IMR-90 (cell line): Measurements from ENCODE around the gene CYB561D2. TPM values are rescaled to one million over a fixed set of nuclear protein-coding genes. Genes with fewer than 3 reads are reported as not detected.

ENCODE experiments used
- ATAC-seq: fragments of 200-7000 bp; cut with Tn5 transposase; 2 replicates; pipeline ENCODE4 v1.9.1; 2020; ENCODE audit warnings: low read depth, mild to moderate bottlenecking, moderate library complexity
- BruUV-seq: library from RNA; stranded (reverse); fragments of 400-500 nt; replicated peaks from 2 replicates; lab custom pipeline; 2021; lab: Mats Ljungman, UMichigan
- CTCF ChIA-PET: fragments of 300-600 bp; formaldehyde crosslinking; extraction: SDS; loops from one replicate; lab custom pipeline; 2021; ENCODE audit warnings: antibody characterized with exemption; lab: Yijun Ruan, JAX
- POLR2A ChIA-PET: fragments of 300-600 bp; sonication (Branson Sonifier 250); formaldehyde crosslinking; loops from one replicate; lab custom pipeline; 2022; ENCODE audit warnings: antibody characterized with exemption; ENCODE audit not compliant: unreplicated experiment; lab: Charles Lee
- DNase-seq: peaks from one replicate; pipeline ENCODE4 v3.0.0; 2013
- H2AFZ ChIP-seq: replicated peaks from 2 replicates; pipeline ENCODE3; 2013; ENCODE audit warnings: low read length, mild to moderate bottlenecking; ENCODE audit not compliant: poor library complexity
- H2AK5ac ChIP-seq: 2 replicates; pipeline ENCODE4 v1.6.1; 2013; ENCODE audit warnings: low read depth, low read length, inconsistent platforms
- H2AK9ac ChIP-seq: replicated peaks from 2 replicates; pipeline ENCODE3; 2013; ENCODE audit warnings: mild to moderate bottlenecking, low read depth, low read length, moderate library complexity; ENCODE audit not compliant: poor library complexity
- H2BK120ac ChIP-seq: 2 replicates; pipeline ENCODE4 v1.6.1; 2013; ENCODE audit warnings: low read depth, low read length, inconsistent platforms
- H2BK15ac ChIP-seq: 3 replicates; pipeline ENCODE4 v1.6.1; 2013; ENCODE audit warnings: low read depth, low read length, inconsistent platforms
- H2BK20ac ChIP-seq: 2 replicates; pipeline ENCODE4 v1.6.1; 2013; ENCODE audit warnings: low read depth, mild to moderate bottlenecking, inconsistent platforms, low read length, moderate library complexity
- H2BK5ac ChIP-seq: 2 replicates; pipeline ENCODE4 v1.6.1; 2013; ENCODE audit warnings: mild to moderate bottlenecking, low read depth, low read length, inconsistent platforms; ENCODE audit not compliant: poor library complexity, severe bottlenecking
- H3K14ac ChIP-seq: replicated peaks from 2 replicates; pipeline ENCODE4 v1.6.1; 2013; ENCODE audit warnings: low read depth, low read length, inconsistent platforms
- H3K18ac ChIP-seq: 2 replicates; pipeline ENCODE4 v1.6.1; 2013; ENCODE audit warnings: low read depth, low read length, control low read depth
- H3K23ac ChIP-seq: 2 replicates; pipeline ENCODE4 v1.6.1; 2013; ENCODE audit warnings: low read depth, low read length, inconsistent platforms
- H3K27ac ChIP-seq: 2 replicates; pipeline ENCODE4 v1.5.1; 2013; ENCODE audit warnings: mild to moderate bottlenecking, control low read depth, low read length; ENCODE audit not compliant: insufficient read depth
- H3K27me3 ChIP-seq: 2 replicates; pipeline ENCODE4 v1.6.1; 2013; ENCODE audit warnings: low read length; ENCODE audit not compliant: control insufficient read depth, insufficient read depth
- H3K36me3 ChIP-seq: 2 replicates; pipeline ENCODE4 v1.6.1; 2013; ENCODE audit warnings: low read length, mixed read lengths; ENCODE audit not compliant: control insufficient read depth, insufficient read depth
- H3K4ac ChIP-seq: 2 replicates; pipeline ENCODE4 v1.6.1; 2013; ENCODE audit warnings: low read depth, low read length, inconsistent platforms
- H3K4me1 ChIP-seq: 2 replicates; pipeline ENCODE4 v1.6.1; 2013; ENCODE audit warnings: low read length, mixed read lengths; ENCODE audit not compliant: control insufficient read depth, insufficient read depth
- H3K4me2 ChIP-seq: 2 replicates; pipeline ENCODE4 v1.6.1; 2013; ENCODE audit warnings: low read depth, mild to moderate bottlenecking, control low read depth, low read length, moderate library complexity
- H3K4me3 ChIP-seq: 2 replicates; pipeline ENCODE4 v1.5.1; 2013; ENCODE audit warnings: low read depth, mild to moderate bottlenecking, control low read depth, low read length, moderate library complexity; ENCODE audit not compliant: insufficient read depth
- H3K56ac ChIP-seq: 2 replicates; pipeline ENCODE4 v1.6.1; 2013; ENCODE audit warnings: low read length, inconsistent platforms; ENCODE audit not compliant: insufficient read depth; ENCODE audit errors: extremely low read depth
- H3K79me1 ChIP-seq, 2 experiments: 2 replicates each; pipeline ENCODE4 v1.6.1; 2013; ENCODE audit warnings: low read length in 2 of 2, inconsistent platforms in 1 of 2, low read depth in 1 of 2
- H3K9ac ChIP-seq: 2 replicates; pipeline ENCODE4 v1.6.1; 2013; ENCODE audit warnings: low read depth, low read length, control low read depth
- H3K9me1 ChIP-seq: 2 replicates; pipeline ENCODE4 v1.6.1; 2013; ENCODE audit warnings: low read length, inconsistent platforms; ENCODE audit not compliant: insufficient read depth
- H3K9me3 ChIP-seq: 2 replicates; pipeline ENCODE4 v1.6.1; 2013; ENCODE audit warnings: low read length; ENCODE audit not compliant: control insufficient read depth, insufficient read depth
- H4K20me1 ChIP-seq: 2 replicates; pipeline ENCODE4 v1.6.1; 2013; ENCODE audit warnings: low read length, inconsistent platforms; ENCODE audit not compliant: insufficient read depth
- H4K5ac ChIP-seq: 2 replicates; pipeline ENCODE4 v1.6.1; 2013; ENCODE audit warnings: mild to moderate bottlenecking, low read depth, low read length, control low read depth
- H4K8ac ChIP-seq, 2 experiments: 2 replicates each; pipeline ENCODE4 v1.6.1; 2013; ENCODE audit warnings: low read depth in 2 of 2, low read length in 2 of 2, control low read depth in 1 of 2, inconsistent platforms in 1 of 2
- H4K91ac ChIP-seq: 2 replicates; pipeline ENCODE4 v1.6.1; 2013; ENCODE audit warnings: low read depth, low read length, inconsistent platforms; ENCODE audit not compliant: insufficient read depth
- BHLHE40 ChIP-seq: fragments of 150-350 bp; IDR thresholded peaks from 2 replicates; pipeline ENCODE4 v1.6.1; 2016; ENCODE audit warnings: mild to moderate bottlenecking, low read depth, low read length
- CEBPB ChIP-seq: IDR thresholded peaks from 2 replicates; pipeline ENCODE4 v1.6.1; 2012; ENCODE audit warnings: low read depth, low read length, improper control_type of control experiment
- CHD1 ChIP-seq: IDR thresholded peaks from 2 replicates; pipeline ENCODE4 v1.6.1; 2012; ENCODE audit warnings: low read depth, low read length, improper control_type of control experiment
- FOS ChIP-seq: fragments of 150-350 bp; IDR thresholded peaks from 2 replicates; pipeline ENCODE4 v1.6.1; 2016; ENCODE audit warnings: low read depth, low read length
- MAFK ChIP-seq: IDR thresholded peaks from 2 replicates; pipeline ENCODE4 v1.6.1; 2012; ENCODE audit warnings: low read depth, low read length, improper control_type of control experiment
- MAZ ChIP-seq: IDR thresholded peaks from 2 replicates; pipeline ENCODE4 v1.6.1; 2012; ENCODE audit warnings: low read depth, mild to moderate bottlenecking, low read length, improper control_type of control experiment, moderate library complexity, borderline replicate concordance
- MXI1 ChIP-seq: IDR thresholded peaks from 2 replicates; pipeline ENCODE4 v1.6.1; 2012; ENCODE audit warnings: low read depth, mild to moderate bottlenecking, low read length, moderate library complexity, borderline replicate concordance
- NFE2L2 ChIP-seq: fragments of 150-350 bp; IDR thresholded peaks from 2 replicates; pipeline ENCODE4 v1.6.1; 2016; ENCODE audit warnings: low read depth, mild to moderate bottlenecking, low read length
- POLR2A ChIP-seq: IDR thresholded peaks from 2 replicates; pipeline ENCODE4 v1.6.1; 2012; ENCODE audit warnings: mild to moderate bottlenecking, low read depth, low read length
- RAD21 ChIP-seq: IDR thresholded peaks from 2 replicates; pipeline ENCODE4 v1.6.1; 2012; ENCODE audit warnings: low read length, improper control_type of control experiment
- RCOR1 ChIP-seq: IDR thresholded peaks from 2 replicates; pipeline ENCODE4 v1.6.1; 2012; ENCODE audit warnings: mild to moderate bottlenecking, low read length, improper control_type of control experiment; ENCODE audit not compliant: insufficient replicate concordance
- RFX5 ChIP-seq: IDR thresholded peaks from 2 replicates; pipeline ENCODE4 v1.8.0; 2012; ENCODE audit warnings: low read depth, mild to moderate bottlenecking, low read length, moderate library complexity
- SMC3 ChIP-seq: fragments of 150-350 bp; IDR thresholded peaks from 2 replicates; pipeline ENCODE4 v1.6.1; 2016; ENCODE audit warnings: low read depth, mild to moderate bottlenecking, antibody characterized with exemption, low read length, moderate library complexity
- WGBS, 2 experiments: methylation state at CpG; one replicate each; pipeline versions ENCODE4 v1.1.5 to v1.1.7; 2013; ENCODE audit warnings: missing lambda C conversion rate in 2 of 2; ENCODE audit not compliant: insufficient read length in 1 of 2; ENCODE audit errors: extremely low coverage in 2 of 2; 5-methylcytosine and 5-hydroxymethylcytosine counted together
- dilution Hi-C: fragments of 300-500 bp; cut with HindIII; formaldehyde crosslinking; loops from one replicate; pipeline ENCODE4 v1.14.3; 2018; ENCODE audit warnings: low sequenced_read_pairs; ENCODE audit not compliant: unreplicated experiment
- in situ Hi-C: fragments of 300-500 bp; cut with MboI; formaldehyde crosslinking; loops from 3 replicates; pipeline ENCODE4 v1.14.3; 2019; ENCODE audit warnings: low sequenced_read_pairs, inconsistent platforms, mixed read lengths
- intact Hi-C: fragments of 100-400 bp; cut with micrococcal nuclease; formaldehyde crosslinking; loops from 2 replicates; pipeline ENCODE4 v1.10.0; 2022
- polyA plus RNA-seq, 3 experiments: library from polyadenylated mRNA; depleted of rRNA; stranded (reverse); fragments of >200 nt; gene quantifications; 2 replicates each; pipeline ENCODE4 v1.2.3, GENCODE V29; 2012; ENCODE audit warnings: low replicate concordance in 1 of 3
- total RNA-seq: library from RNA; depleted of rRNA; stranded (reverse); fragments of >200 nt; gene quantifications from 2 replicates; pipeline ENCODE4 v1.2.3, GENCODE V29; 2012
- TF ChIP-seq, protein P1 (sequence below): fragments of 150-350 bp; IDR thresholded peaks from 2 replicates; pipeline ENCODE4 v1.6.1; 2017; ENCODE audit warnings: mild to moderate bottlenecking, antibody characterized with exemption, low read length, low read depth
- TF ChIP-seq, protein P2 (sequence below): conservative IDR thresholded peaks from 2 replicates; pipeline ENCODE4 v1.5.1; 2012; ENCODE audit warnings: mild to moderate bottlenecking, low read depth, low read length, improper control_type of control experiment

CYB561D2 gene
- total and polyA plus RNA-seq, 2 of the 4 experiments (the other 2 are of a cell fraction), result 29.2 to 31.7 TPM

DNA sequence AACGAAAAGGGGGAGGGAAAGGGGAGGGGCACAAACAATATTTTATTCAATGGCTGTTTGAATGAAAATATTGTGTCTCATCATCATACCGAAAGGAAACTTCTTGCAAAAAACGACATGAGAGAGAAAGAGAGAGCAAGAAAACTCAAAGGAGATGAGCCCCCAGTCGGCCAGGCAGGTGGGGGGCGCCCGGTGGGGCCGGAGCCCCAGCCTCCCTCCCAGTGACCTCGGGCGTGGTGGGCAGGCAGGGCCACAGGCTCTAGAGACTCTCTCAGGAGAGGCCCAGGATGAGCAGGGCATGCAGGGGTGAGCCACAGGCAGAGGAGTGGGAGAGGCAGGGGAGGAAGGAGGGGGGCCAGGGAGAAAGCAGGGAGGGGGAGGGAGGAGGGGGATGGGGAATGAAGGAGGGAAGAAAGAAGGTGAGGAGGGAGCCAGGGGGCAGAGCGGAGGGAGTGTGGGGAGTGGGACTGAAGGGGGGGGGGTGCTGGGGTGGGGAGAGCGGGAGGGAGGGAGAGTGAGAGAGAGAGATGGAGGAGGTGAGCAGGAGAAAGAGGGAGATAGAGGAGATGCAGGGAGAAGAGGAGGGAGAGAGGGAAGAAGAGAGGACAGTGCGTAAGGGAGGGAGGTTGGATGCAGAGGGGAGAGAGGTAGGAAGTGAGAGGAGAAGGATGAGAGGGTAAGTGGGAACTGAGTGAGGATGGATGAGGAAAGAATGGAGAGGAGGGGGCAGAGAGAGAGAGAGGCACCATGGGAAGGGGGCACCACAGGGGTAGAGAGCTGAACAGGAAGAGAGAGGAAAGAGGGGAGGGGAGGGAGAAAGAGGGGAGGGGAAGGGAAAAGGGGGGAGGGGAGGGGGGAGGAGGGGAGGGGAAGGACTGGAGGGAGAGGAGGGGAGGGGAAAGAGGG lies 22.7 kb downstream of the CYB561D2 start:
- H2AK5ac ChIP-seq, result no peak overlapping the region
- H3K36me3 ChIP-seq, result no peaks in the 10 kb centered on the region
- H4K8ac ChIP-seq, result no peak overlapping the region
- no peak overlapping the region for H3K14ac ChIP-seq
- no peak overlapping the region for H3K18ac ChIP-seq
- no peak overlapping the region for H2BK15ac ChIP-seq
- H2BK20ac ChIP-seq, result no peak overlapping the region
- H2BK5ac ChIP-seq, result no peak overlapping the region
- H4K91ac ChIP-seq, result no peak overlapping the region
- H3K27ac ChIP-seq, result no peak overlapping the region
- in situ Hi-C loops, result no loop called here
- no TSS peak for BruUV-seq
- no peaks in the 10 kb centered on the region for H3K9me1 ChIP-seq
- ATAC-seq (no peak), DNase-seq (no peak)
- intact Hi-C loops, result no loop called here
- no peak overlapping the region for H3K4ac ChIP-seq
- WGBS, 2 experiments, result 25% methylated on average over 4 of the region's 12 CpGs; no CpG with 5 or more reads in 1 of the 2 experiments
- H3K27me3 ChIP-seq, result peaks cover 53% of the 10 kb centered on the region
- no peaks in the 10 kb centered on the region for H3K9me3 ChIP-seq
- H4K20me1 ChIP-seq, result no peaks in the 10 kb centered on the region
- H4K5ac ChIP-seq, result no peak overlapping the region
- H3K79me1 ChIP-seq, result no peaks in the 10 kb centered on the region
- CTCF ChIA-PET, result no interaction called here
- H3K4me3 ChIP-seq, result no peak overlapping the region
- no peaks in the 10 kb centered on the region for H3K4me1 ChIP-seq
- H3K9ac ChIP-seq, result no peak overlapping the region
- no peak overlapping the region for H3K23ac ChIP-seq
- H3K56ac ChIP-seq, result no peak overlapping the region
- dilution Hi-C loops, result no loop called here
- POLR2A ChIA-PET, result no interaction called here
- no peak overlapping the region for H2AFZ ChIP-seq
- H2BK120ac ChIP-seq, result no peak overlapping the region
- H2AK9ac ChIP-seq, result no peak overlapping the region
- H3K4me2 ChIP-seq, result no peak overlapping the region
- TF ChIP-seq RFX5 (no peak), MAFK (no peak), CHD1 (no peak), BHLHE40 (no peak), POLR2A (no peak), NFE2L2 (no peak), SMC3 (no peak), FOS (no peak), RAD21 (no peak), MXI1 (no peak), RCOR1 (no peak), MAZ (no peak), CEBPB (no peak)
- TF ChIP-seq, protein P1, sequence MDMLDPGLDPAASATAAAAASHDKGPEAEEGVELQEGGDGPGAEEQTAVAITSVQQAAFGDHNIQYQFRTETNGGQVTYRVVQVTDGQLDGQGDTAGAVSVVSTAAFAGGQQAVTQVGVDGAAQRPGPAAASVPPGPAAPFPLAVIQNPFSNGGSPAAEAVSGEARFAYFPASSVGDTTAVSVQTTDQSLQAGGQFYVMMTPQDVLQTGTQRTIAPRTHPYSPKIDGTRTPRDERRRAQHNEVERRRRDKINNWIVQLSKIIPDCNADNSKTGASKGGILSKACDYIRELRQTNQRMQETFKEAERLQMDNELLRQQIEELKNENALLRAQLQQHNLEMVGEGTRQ, result no peak
- TF ChIP-seq, protein P2, sequence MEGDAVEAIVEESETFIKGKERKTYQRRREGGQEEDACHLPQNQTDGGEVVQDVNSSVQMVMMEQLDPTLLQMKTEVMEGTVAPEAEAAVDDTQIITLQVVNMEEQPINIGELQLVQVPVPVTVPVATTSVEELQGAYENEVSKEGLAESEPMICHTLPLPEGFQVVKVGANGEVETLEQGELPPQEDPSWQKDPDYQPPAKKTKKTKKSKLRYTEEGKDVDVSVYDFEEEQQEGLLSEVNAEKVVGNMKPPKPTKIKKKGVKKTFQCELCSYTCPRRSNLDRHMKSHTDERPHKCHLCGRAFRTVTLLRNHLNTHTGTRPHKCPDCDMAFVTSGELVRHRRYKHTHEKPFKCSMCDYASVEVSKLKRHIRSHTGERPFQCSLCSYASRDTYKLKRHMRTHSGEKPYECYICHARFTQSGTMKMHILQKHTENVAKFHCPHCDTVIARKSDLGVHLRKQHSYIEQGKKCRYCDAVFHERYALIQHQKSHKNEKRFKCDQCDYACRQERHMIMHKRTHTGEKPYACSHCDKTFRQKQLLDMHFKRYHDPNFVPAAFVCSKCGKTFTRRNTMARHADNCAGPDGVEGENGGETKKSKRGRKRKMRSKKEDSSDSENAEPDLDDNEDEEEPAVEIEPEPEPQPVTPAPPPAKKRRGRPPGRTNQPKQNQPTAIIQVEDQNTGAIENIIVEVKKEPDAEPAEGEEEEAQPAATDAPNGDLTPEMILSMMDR, result no peak
